ENCODE results near the gene IMMP2L.

IMMP2L gene

GRCh38 chr7:110764852-110765251, 797.4 kb downstream of the IMMP2L start:
- DNase-seq: no peak

- no peak for DNase-seq
These were observed 799.6 kb downstream of the IMMP2L start for GRCh38 chr7:110762546-110763225.

GRCh38 chr7:110760341-110760740, 802.0 kb downstream of the IMMP2L start:
- DNase-seq: no peak

GRCh38 chr7:110759069-110759468, 803.2 kb downstream of the IMMP2L start:
- DNase-seq: no peak

- no peak for DNase-seq
These were observed 807.6 kb downstream of the IMMP2L start for GRCh38 chr7:110754649-110755048.

GRCh38 chr7:110750931-110751605, 811.2 kb downstream of the IMMP2L start:
- DNase-seq: no peak

- DNase-seq: no peak
These were observed 829.1 kb downstream of the IMMP2L start for GRCh38 chr7:110733221-110733620.

- DNase-seq: no peak
These were observed 837.5 kb downstream of the IMMP2L start for GRCh38 chr7:110724811-110725210.

- DNase-seq: no peak
These were observed 840.9 kb downstream of the IMMP2L start for GRCh38 chr7:110721395-110721794.

- no peak for DNase-seq
These were observed 841.7 kb downstream of the IMMP2L start for GRCh38 chr7:110720626-110721025.

- no peak for DNase-seq
These were observed 842.6 kb downstream of the IMMP2L start for GRCh38 chr7:110719741-110720140.

GRCh38 chr7:110718503-110719205, 843.6 kb downstream of the IMMP2L start:
- no peak for DNase-seq

GRCh38 chr7:110704225-110704624, 858.1 kb downstream of the IMMP2L start:
- DNase-seq: no peak

- no peak for DNase-seq
These were observed 863.7 kb downstream of the IMMP2L start for GRCh38 chr7:110698576-110698975.

- no peak for DNase-seq
These were observed 868.9 kb downstream of the IMMP2L start for GRCh38 chr7:110693344-110693743.

- DNase-seq: no peak
These were observed 873.4 kb downstream of the IMMP2L start for GRCh38 chr7:110688908-110689307.

GRCh38 chr7:110685899-110686298, 876.4 kb downstream of the IMMP2L start:
- DNase-seq: no peak

GRCh38 chr7:110681941-110682340, 880.4 kb downstream of the IMMP2L start:
- DNase-seq: no peak

GRCh38 chr7:110677405-110677804, 884.9 kb downstream of the IMMP2L start:
- no peak for DNase-seq

- no peak for DNase-seq
These were observed 885.5 kb downstream of the IMMP2L start for GRCh38 chr7:110676785-110677184.

- no peak for DNase-seq
These were observed 886.7 kb downstream of the IMMP2L start for GRCh38 chr7:110675383-110676103.

- no peak for DNase-seq
These were observed 889.1 kb downstream of the IMMP2L start for GRCh38 chr7:110673148-110673547.

GRCh38 chr7:110669410-110669809, 892.9 kb downstream of the IMMP2L start:
- DNase-seq: no peak
